Measurements from ENCODE around the gene YKT6. TPM values are rescaled to one million over a fixed set of nuclear protein-coding genes. Genes with fewer than 3 reads are reported as not detected.

Gene YKT6
- total RNA-seq, 1 experiment from 2014 or later, result 63.1 TPM

- DNase-seq, result no peak
- Histone ChIP-seq H3K36me3 (ENCODE audit: insufficient read depth, low read length) (peaks cover 38% of the 10 kb centered on the region; the same call in 1 of the 2 replicates), H3K4me1 (ENCODE audit: low read length) (peaks cover 16% of the 10 kb centered on the region), H3K27ac (ENCODE audit: low read length) (no peak overlapping the region), H3K9me2 (replicated peaks; ENCODE audit: insufficient read depth, low read length) (no peaks in the 10 kb centered on the region), H3K27me3 (ENCODE audit: low read length) (no peaks in the 10 kb centered on the region), H2AFZ (ENCODE audit: low read length) (no peak overlapping the region), H3K4me3 (ENCODE audit: low read length) (no peak overlapping the region), H3K9me3 (ENCODE audit: low read length) (no peaks in the 10 kb centered on the region), H3K79me2 (ENCODE audit: low read length) (peaks cover 32% of the 10 kb centered on the region), H3K9ac (ENCODE audit: low read length) (no peak overlapping the region), H3K4me2 (ENCODE audit: low read depth, low read length, poor library complexity, severe bottlenecking) (no peak overlapping the region), H4K20me1 (ENCODE audit: insufficient read depth, low read depth, low read length) (peaks cover 4% of the 10 kb centered on the region)
These were observed 7.3 kb downstream of the YKT6 start for GRCh38 chr7:44208085-44208484.

GRCh38 chr7:44210107-44210506 lies 9.3 kb downstream of the YKT6 start:
- H3K36me3 ChIP-seq (ENCODE audit: insufficient read depth, low read length), result peaks cover 35% of the 10 kb centered on the region; the same call in 1 of the 2 replicates

GRCh38 chr7:44211126-44211675 lies 10.4 kb downstream of the YKT6 start:
- H3K9ac ChIP-seq (ENCODE audit: low read length), result no peak overlapping the region
- H3K36me3 ChIP-seq (ENCODE audit: insufficient read depth, low read length), result peaks cover 27% of the 10 kb centered on the region; the same call in 1 of the 2 replicates
- H3K27me3 ChIP-seq (ENCODE audit: low read length), result no peaks in the 10 kb centered on the region
- no peaks in the 10 kb centered on the region for H3K9me3 ChIP-seq (ENCODE audit: low read length)
- no peak overlapping the region for H3K4me3 ChIP-seq (ENCODE audit: low read length)
- no peak overlapping the region for H3K27ac ChIP-seq (ENCODE audit: low read length)
- H3K79me2 ChIP-seq (ENCODE audit: low read length), result 0 out of 2 replicates have a peak, but pooled peaks cover under 1% of the 10 kb centered on the region
- H3K9me2 ChIP-seq (replicated peaks; ENCODE audit: insufficient read depth, low read length), result no peaks in the 10 kb centered on the region
- no peak overlapping the region for H3K4me2 ChIP-seq (ENCODE audit: low read depth, low read length, poor library complexity, severe bottlenecking)
- peaks cover 16% of the 10 kb centered on the region for H3K4me1 ChIP-seq (ENCODE audit: low read length)
- no peak for DNase-seq
- H4K20me1 ChIP-seq (ENCODE audit: insufficient read depth, low read depth, low read length), result no peaks in the 10 kb centered on the region
- H2AFZ ChIP-seq (ENCODE audit: low read length), result no peak overlapping the region

More at GRCh38 chr7:44210107-44210506, 9.3 kb downstream of the YKT6 start:
- Histone ChIP-seq H3K4me1 (ENCODE audit: low read length) (peaks cover 26% of the 10 kb centered on the region), H3K27me3 (ENCODE audit: low read length) (no peaks in the 10 kb centered on the region), H3K4me3 (ENCODE audit: low read length) (no peak overlapping the region), H4K20me1 (ENCODE audit: insufficient read depth, low read depth, low read length) (no peaks in the 10 kb centered on the region), H3K9ac (ENCODE audit: low read length) (no peak overlapping the region), H3K79me2 (ENCODE audit: low read length) (peaks cover 11% of the 10 kb centered on the region), H3K9me2 (replicated peaks; ENCODE audit: insufficient read depth, low read length) (no peaks in the 10 kb centered on the region), H2AFZ (ENCODE audit: low read length) (no peak overlapping the region), H3K27ac (ENCODE audit: low read length) (no peak overlapping the region), H3K4me2 (ENCODE audit: low read depth, low read length, poor library complexity, severe bottlenecking) (no peak overlapping the region), H3K9me3 (ENCODE audit: low read length) (no peaks in the 10 kb centered on the region)
- no peak for DNase-seq

GRCh38 chr7:44212018-44212417 lies 11.2 kb downstream of the YKT6 start:
- Histone ChIP-seq H3K4me2 (ENCODE audit: low read depth, low read length, poor library complexity, severe bottlenecking) (no peak overlapping the region), H3K4me1 (ENCODE audit: low read length) (peaks cover 16% of the 10 kb centered on the region), H3K27ac (ENCODE audit: low read length) (no peak overlapping the region), H3K79me2 (ENCODE audit: low read length) (no peaks in the 10 kb centered on the region), H2AFZ (ENCODE audit: low read length) (no peak overlapping the region), H3K9me2 (replicated peaks; ENCODE audit: insufficient read depth, low read length) (no peaks in the 10 kb centered on the region), H3K9me3 (ENCODE audit: low read length) (no peaks in the 10 kb centered on the region), H3K27me3 (ENCODE audit: low read length) (no peaks in the 10 kb centered on the region), H3K36me3 (ENCODE audit: insufficient read depth, low read length) (peaks cover 21% of the 10 kb centered on the region; the same call in 1 of the 2 replicates), H3K4me3 (ENCODE audit: low read length) (no peak overlapping the region), H3K9ac (ENCODE audit: low read length) (no peak overlapping the region), H4K20me1 (ENCODE audit: insufficient read depth, low read depth, low read length) (no peaks in the 10 kb centered on the region)
- DNase-seq, result no peak

- Histone ChIP-seq H3K9me2 (replicated peaks; ENCODE audit: insufficient read depth, low read length) (no peaks in the 10 kb centered on the region), H3K4me3 (ENCODE audit: low read length) (no peak overlapping the region), H4K20me1 (ENCODE audit: insufficient read depth, low read depth, low read length) (no peaks in the 10 kb centered on the region), H3K4me1 (ENCODE audit: low read length) (peaks cover 16% of the 10 kb centered on the region), H3K9me3 (ENCODE audit: low read length) (no peaks in the 10 kb centered on the region), H3K4me2 (ENCODE audit: low read depth, low read length, poor library complexity, severe bottlenecking) (no peak overlapping the region), H2AFZ (ENCODE audit: low read length) (no peak overlapping the region), H3K79me2 (ENCODE audit: low read length) (no peaks in the 10 kb centered on the region), H3K9ac (ENCODE audit: low read length) (no peak overlapping the region), H3K27me3 (ENCODE audit: low read length) (no peaks in the 10 kb centered on the region), H3K36me3 (ENCODE audit: insufficient read depth, low read length) (peaks cover 16% of the 10 kb centered on the region; the same call in 1 of the 2 replicates), H3K27ac (ENCODE audit: low read length) (no peak overlapping the region)
- DNase-seq, result no peak
These were observed 11.9 kb downstream of the YKT6 start for GRCh38 chr7:44212581-44213184.

- H3K9ac ChIP-seq (ENCODE audit: low read length), result peak overlapping the region; percentile 52; the same call in 1 of the 2 replicates
- peaks cover 16% of the 10 kb centered on the region for H3K4me1 ChIP-seq (ENCODE audit: low read length)
These were observed 12.6 kb downstream of the YKT6 start for GRCh38 chr7:44213206-44213876.

GRCh38 chr7:44213877-44214388 lies 13.2 kb downstream of the YKT6 start:
- Histone ChIP-seq H3K9ac (ENCODE audit: low read length) (peak overlapping the region; percentile 52), H3K4me3 (ENCODE audit: low read length) (no peak overlapping the region), H3K36me3 (ENCODE audit: insufficient read depth, low read length) (peaks cover 16% of the 10 kb centered on the region; the same call in 1 of the 2 replicates), H2AFZ (ENCODE audit: low read length) (no peak overlapping the region), H3K9me3 (ENCODE audit: low read length) (no peaks in the 10 kb centered on the region), H3K79me2 (ENCODE audit: low read length) (no peaks in the 10 kb centered on the region), H3K27ac (ENCODE audit: low read length) (peak overlapping the region; percentile 60), H3K9me2 (replicated peaks; ENCODE audit: insufficient read depth, low read length) (no peaks in the 10 kb centered on the region), H3K4me1 (ENCODE audit: low read length) (peaks cover 16% of the 10 kb centered on the region), H3K4me2 (ENCODE audit: low read depth, low read length, poor library complexity, severe bottlenecking) (peak overlapping the region; percentile 21), H4K20me1 (ENCODE audit: insufficient read depth, low read depth, low read length) (no peaks in the 10 kb centered on the region), H3K27me3 (ENCODE audit: low read length) (no peaks in the 10 kb centered on the region)
- DNase-seq, result peak; percentile 57

More at GRCh38 chr7:44213206-44213876, 12.6 kb downstream of the YKT6 start:
- H3K36me3 ChIP-seq (ENCODE audit: insufficient read depth, low read length), result peaks cover 16% of the 10 kb centered on the region; the same call in 1 of the 2 replicates
- H3K79me2 ChIP-seq (ENCODE audit: low read length), result no peaks in the 10 kb centered on the region
- H3K4me3 ChIP-seq (ENCODE audit: low read length), result no peak overlapping the region
- H3K9me2 ChIP-seq (replicated peaks; ENCODE audit: insufficient read depth, low read length), result no peaks in the 10 kb centered on the region
- H4K20me1 ChIP-seq (ENCODE audit: insufficient read depth, low read depth, low read length), result no peaks in the 10 kb centered on the region
- H3K9me3 ChIP-seq (ENCODE audit: low read length), result no peaks in the 10 kb centered on the region
- no peaks in the 10 kb centered on the region for H3K27me3 ChIP-seq (ENCODE audit: low read length)
- no peak overlapping the region for H2AFZ ChIP-seq (ENCODE audit: low read length)
- H3K4me2 ChIP-seq (ENCODE audit: low read depth, low read length, poor library complexity, severe bottlenecking), result peak overlapping the region; percentile 21
- H3K27ac ChIP-seq (ENCODE audit: low read length), result peak overlapping the region; percentile 60
- no peak for DNase-seq

- DNase-seq, result no peak
- Histone ChIP-seq H2AFZ (ENCODE audit: low read length) (no peak overlapping the region), H3K27ac (ENCODE audit: low read length) (no peak overlapping the region), H3K79me2 (ENCODE audit: low read length) (no peaks in the 10 kb centered on the region), H3K9me2 (replicated peaks; ENCODE audit: insufficient read depth, low read length) (no peaks in the 10 kb centered on the region), H3K4me2 (ENCODE audit: low read depth, low read length, poor library complexity, severe bottlenecking) (no peak overlapping the region), H3K36me3 (ENCODE audit: insufficient read depth, low read length) (peaks cover 10% of the 10 kb centered on the region; the same call in 1 of the 2 replicates), H3K4me1 (ENCODE audit: low read length) (peaks cover 16% of the 10 kb centered on the region), H3K9ac (ENCODE audit: low read length) (no peak overlapping the region), H3K27me3 (ENCODE audit: low read length) (no peaks in the 10 kb centered on the region), H3K9me3 (ENCODE audit: low read length) (no peaks in the 10 kb centered on the region), H4K20me1 (ENCODE audit: insufficient read depth, low read depth, low read length) (no peaks in the 10 kb centered on the region), H3K4me3 (ENCODE audit: low read length) (no peak overlapping the region)
These were observed 14.8 kb downstream of the YKT6 start for GRCh38 chr7:44215531-44215930.

Measured in Karpas-422 (cell line).